Retinal pigment epithelial cell (primary cell): Measurements from ENCODE around the gene HOXD12.

ENCODE experiments used
- DNase-seq: peaks from one replicate; pipeline ENCODE4 v3.0.0-alpha.2; 2010; ENCODE audit warnings: low read depth
- H3K4me3 ChIP-seq: 2 replicates; pipeline ENCODE4 v1.5.1; 2011; ENCODE audit warnings: mild to moderate bottlenecking, low read length, control low read depth, moderate library complexity
- CTCF ChIP-seq: conservative IDR thresholded peaks from 2 replicates; pipeline ENCODE4 v1.5.1; 2011; ENCODE audit warnings: low read depth, low read length, control low read depth, inconsistent platforms

HOXD12 gene

DNA sequence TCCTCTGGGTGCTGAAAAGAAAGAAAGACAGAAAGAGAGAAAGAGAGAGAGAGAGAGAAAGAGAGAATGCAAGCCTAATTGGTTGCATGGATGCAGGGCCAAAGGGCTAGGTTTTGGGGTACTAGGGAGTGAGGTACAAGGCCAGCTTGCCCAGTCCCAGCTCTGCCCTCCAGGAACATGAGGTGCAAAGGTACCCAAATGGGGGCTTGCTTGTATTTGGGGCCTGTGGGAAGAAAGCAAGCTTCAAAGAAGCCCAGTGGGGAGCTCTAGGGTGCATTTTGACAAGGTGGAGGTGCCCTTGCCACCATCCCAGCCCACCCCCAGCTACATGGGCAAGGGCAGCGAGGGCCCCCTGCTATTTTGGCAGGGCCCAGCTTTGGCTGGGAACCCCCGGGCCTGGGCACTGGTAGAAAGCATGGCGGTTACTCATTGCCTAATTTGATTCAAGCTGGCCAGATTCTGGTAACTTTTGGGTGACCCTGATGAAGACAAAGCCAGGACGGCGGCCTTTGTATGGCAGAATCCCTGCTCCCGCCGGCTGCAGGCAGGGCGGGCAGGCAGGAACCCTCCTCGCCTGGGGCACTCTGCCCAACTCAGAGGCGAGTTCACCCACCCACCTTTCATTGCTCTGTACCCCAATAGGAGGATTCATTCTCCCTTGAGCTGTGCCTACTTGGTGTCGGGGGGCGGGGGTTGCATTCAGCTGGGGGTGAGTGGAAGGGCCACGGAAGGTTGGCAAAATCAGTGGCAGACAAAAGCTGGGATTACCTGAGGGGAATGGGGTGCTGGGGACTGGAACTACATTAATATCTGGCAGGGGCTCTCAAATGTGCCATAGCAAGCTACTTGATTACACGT, 51.2 kb downstream of the HOXD12 start:
- DNase-seq: no peak
- no peak for TF ChIP-seq CTCF
- H3K4me3 ChIP-seq: no peak overlapping the region

DNA sequence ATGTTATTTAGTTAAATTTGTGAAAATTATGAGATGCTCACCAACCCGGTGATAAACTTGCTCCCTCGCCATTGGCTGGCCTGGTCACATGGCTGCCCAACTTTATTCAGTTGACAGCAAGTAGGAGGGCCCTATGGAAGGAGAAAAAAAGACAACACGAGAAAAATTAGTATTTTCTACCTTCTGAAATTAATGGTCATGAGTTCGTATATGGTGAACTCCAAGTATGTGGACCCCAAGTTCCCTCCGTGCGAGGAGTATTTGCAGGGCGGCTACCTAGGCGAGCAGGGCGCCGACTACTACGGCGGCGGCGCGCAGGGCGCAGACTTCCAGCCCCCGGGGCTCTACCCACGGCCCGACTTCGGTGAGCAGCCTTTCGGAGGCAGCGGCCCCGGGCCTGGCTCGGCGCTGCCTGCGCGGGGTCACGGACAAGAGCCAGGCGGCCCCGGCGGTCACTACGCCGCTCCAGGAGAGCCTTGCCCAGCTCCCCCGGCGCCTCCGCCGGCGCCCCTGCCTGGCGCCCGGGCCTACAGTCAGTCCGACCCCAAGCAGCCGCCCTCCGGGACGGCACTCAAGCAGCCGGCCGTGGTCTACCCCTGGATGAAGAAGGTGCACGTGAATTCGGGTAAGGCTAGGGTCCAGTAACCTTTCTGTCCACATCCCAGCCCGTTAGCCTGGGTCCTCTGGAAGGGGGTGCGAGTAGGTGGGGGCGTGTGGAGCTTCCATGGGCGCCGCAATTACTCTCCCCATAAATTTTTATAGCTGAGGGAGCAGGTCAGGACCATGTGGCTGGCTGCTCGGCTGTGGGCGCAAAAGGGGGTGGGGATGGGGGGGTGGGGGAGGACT, 52.1 kb downstream of the HOXD12 start, which contains the start of gene HOXD4:
Gene HOXD4, plus strand, starts transcription at position 109 of the 846 bp plus-strand sequence. Its CDS starts 84 bp downstream, at position 193.
- no peak within 1 kb of the TSS for H3K4me3 ChIP-seq
- no peak for TF ChIP-seq CTCF
- no peak for DNase-seq
